NCI-H2227 treated with DMSO at 0.1 percent for 48 hours (cell line): ENCODE measurements around the gene TRAPPC8.
"Not testable (repeated sequence)": the region's sequence is repeated elsewhere in the genome, so short reads cannot be mapped to it uniquely, and the experiment has no call there.

Source experiments
- DNase-seq: peaks from one replicate; lab custom pipeline; 2025; lab: John Stamatoyannopoulos, UW

Gene TRAPPC8

GRCh38 chr18:31943878-31944816, 1.2 kb upstream of the TRAPPC8 start:
- no peak for DNase-seq

- no peak for DNase-seq
Measured at GRCh38 chr18:31942291-31942998, 483 bp downstream of the TRAPPC8 start.

GRCh38 chr18:31941010-31941809, 1.7 kb downstream of the TRAPPC8 start:
- no peak for DNase-seq

GRCh38 chr18:31934773-31935172, 8.2 kb downstream of the TRAPPC8 start:
- DNase-seq = not testable (repeated sequence)

GRCh38 chr18:31931886-31932240, 11.1 kb downstream of the TRAPPC8 start:
- DNase-seq = no peak

- no peak for DNase-seq
Measured at GRCh38 chr18:31931163-31931885, 11.6 kb downstream of the TRAPPC8 start.

- DNase-seq = no peak
Measured at GRCh38 chr18:31929273-31929672, 13.7 kb downstream of the TRAPPC8 start.

- DNase-seq = not testable (repeated sequence)
Measured at GRCh38 chr18:31926988-31927387, 15.9 kb downstream of the TRAPPC8 start.

- DNase-seq = no peak
Measured at GRCh38 chr18:31920277-31920676, 22.7 kb downstream of the TRAPPC8 start.

GRCh38 chr18:31919366-31919765, 23.6 kb downstream of the TRAPPC8 start:
- DNase-seq = not testable (repeated sequence)

GRCh38 chr18:31918733-31919132, 24.2 kb downstream of the TRAPPC8 start:
- DNase-seq = no peak

GRCh38 chr18:31901063-31901462, 41.9 kb downstream of the TRAPPC8 start:
- DNase-seq = no peak

GRCh38 chr18:31899771-31900170, 43.2 kb downstream of the TRAPPC8 start:
- DNase-seq = not testable (repeated sequence)

- DNase-seq = no peak
Measured at GRCh38 chr18:31892936-31893335, 50.0 kb downstream of the TRAPPC8 start.

- no peak for DNase-seq
Measured at GRCh38 chr18:31891566-31891965, 51.4 kb downstream of the TRAPPC8 start.

- DNase-seq = no peak
Measured at GRCh38 chr18:31884020-31884419, 58.9 kb downstream of the TRAPPC8 start.

- no peak for DNase-seq
Measured at GRCh38 chr18:31880186-31880898, 62.6 kb downstream of the TRAPPC8 start.

- no peak for DNase-seq
Measured at GRCh38 chr18:31878358-31878757, 64.6 kb downstream of the TRAPPC8 start.

- no peak for DNase-seq
Measured at GRCh38 chr18:31877900-31878299, 65.0 kb downstream of the TRAPPC8 start.

GRCh38 chr18:31876707-31877106, 66.2 kb downstream of the TRAPPC8 start:
- DNase-seq = no peak

- no peak for DNase-seq
Measured at GRCh38 chr18:31875301-31875700, 67.6 kb downstream of the TRAPPC8 start.
